NCI-H446 treated with DMSO at 0.1 percent for 48 hours (cell line): ENCODE results near the gene TMEM106A.
"Not testable (repeated sequence)": the region's sequence is repeated elsewhere in the genome, so short reads cannot be mapped to it uniquely, and the experiment has no call there.

Source experiments
- DNase-seq: peaks from one replicate; lab custom pipeline; 2025; lab: John Stamatoyannopoulos, UW

TMEM106A gene, protein sequence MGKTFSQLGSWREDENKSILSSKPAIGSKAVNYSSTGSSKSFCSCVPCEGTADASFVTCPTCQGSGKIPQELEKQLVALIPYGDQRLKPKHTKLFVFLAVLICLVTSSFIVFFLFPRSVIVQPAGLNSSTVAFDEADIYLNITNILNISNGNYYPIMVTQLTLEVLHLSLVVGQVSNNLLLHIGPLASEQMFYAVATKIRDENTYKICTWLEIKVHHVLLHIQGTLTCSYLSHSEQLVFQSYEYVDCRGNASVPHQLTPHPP

DNA sequence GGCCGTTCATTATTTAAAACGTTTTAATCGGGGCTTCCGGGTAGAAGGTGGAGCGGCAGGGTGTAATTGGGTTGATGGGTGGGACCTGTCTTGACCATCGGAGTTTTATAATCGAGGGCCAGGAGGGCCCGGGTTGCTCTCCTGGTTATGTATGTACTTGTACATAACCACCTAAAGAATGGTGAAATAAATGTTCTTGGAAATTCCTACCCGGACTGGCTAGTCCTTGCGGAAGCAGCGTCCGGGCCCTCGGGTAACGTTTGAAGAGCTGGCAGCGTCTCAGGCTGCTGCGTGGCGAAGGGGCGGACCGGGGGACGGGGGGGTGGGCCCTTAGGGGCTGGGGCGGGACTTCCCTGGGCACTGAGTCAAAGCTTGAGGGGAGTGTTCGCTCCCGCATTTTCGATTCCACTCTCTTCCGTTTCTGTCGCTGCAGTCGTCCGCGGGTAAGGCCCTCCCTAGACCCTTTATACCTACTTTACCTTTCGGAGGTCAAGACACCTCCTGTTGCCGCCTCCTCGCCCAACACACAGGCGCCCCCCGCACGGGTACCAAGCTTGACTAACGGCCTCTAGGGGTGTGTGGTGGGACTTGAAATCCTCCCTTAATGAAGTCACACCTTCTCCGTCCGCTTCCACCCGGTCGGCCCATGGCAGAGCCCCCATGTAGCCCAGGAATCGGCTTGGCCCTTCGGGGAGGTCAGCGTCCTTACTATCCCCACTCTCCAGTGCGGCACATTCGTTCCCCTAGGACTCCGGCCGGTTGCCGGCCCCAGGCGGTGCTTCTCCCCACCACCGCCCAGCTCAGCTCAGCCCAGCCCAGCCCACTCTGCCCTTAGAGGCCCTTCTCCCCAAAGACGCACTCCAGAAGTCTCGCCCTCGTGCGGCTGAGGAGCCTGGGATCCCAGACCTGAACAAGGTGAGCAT lies at the start of gene TMEM106A:
TMEM106A (plus strand) TSS at position 396 of the 923 bp plus-strand sequence. CDS start 1,167 bp downstream, outside the sequence.
- no peak for DNase-seq

DNA sequence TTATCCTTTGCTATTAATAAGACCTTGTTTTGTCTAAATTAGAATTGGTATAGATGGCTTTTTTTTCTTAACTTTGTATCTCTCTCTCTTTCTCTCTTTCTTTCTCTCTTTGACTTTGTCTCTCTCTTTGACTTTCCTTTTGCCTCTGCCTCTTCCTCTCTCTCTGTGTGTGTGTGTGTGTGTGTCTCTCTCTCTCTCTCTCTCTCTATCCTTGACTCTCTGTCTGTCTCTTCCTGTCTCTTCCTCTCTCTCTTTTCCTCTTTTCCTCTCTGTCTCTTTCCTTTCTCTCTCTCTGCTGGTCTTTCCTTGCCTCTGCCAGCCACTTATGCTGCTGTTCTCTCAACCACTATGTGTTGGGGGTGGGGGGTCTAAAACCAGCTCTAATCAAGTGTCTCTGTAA lies 45.7 kb upstream of the TMEM106A start:
- DNase-seq, result not testable (repeated sequence)

DNA sequence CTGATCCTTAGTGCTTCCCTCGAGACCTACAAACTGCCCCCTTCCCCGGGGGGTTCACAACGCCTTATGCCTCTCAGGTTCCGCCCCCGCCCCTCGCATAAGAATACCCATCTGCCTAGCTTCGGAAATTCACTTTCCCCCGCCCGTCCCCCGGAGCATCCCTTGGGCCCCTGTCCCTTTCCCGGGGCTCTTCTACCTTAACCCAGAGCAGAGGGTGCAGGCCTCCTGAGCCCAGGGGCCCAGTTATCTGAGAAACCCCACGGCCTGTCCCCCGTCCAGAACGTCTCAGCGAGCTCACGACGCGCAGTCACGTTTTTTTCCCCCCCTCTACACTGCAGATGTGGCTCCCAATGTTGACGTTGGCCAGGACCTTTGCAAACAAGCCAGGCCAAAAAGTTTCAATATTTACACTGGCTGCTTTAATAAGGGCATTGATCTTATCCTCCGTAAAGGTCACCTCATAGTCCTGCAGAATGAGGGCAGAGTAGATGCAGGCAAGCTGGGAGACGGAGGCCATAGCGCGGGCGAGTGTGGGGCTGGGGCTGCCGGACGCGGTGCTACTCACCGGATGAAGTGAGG lies 42.0 kb upstream of the TMEM106A start:
- no peak for DNase-seq

DNA sequence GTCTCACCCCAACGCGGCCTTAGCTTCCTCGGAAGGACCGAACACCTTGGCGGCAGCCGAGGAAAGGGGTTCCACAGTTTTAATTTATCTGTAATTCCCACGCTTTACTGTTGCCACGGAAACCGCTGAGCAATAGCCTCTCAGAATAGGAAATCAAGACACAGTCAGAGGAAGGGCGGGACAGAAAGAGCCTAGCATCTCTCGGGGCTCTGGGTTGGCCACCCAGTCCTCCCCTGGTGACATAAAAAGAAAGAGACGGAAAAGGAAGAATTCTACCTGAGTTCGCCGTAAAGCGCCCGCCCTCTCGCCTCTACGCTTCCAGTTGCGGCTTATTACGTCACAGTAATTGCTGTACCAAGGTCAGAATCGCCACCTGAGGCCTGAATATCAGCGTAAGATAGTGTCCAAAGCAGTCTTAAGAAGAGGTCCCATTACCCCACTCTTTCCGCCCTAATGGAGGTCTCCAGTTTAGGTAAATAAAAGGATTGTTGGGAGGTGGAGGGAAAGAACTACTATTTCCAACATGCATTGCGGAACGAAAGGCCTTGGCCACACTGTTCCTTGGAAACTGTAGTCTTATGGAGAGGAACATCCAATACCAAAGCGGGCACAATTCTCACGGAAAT lies 41.4 kb upstream of the TMEM106A start:
- DNase-seq, result peak; percentile 93

DNA sequence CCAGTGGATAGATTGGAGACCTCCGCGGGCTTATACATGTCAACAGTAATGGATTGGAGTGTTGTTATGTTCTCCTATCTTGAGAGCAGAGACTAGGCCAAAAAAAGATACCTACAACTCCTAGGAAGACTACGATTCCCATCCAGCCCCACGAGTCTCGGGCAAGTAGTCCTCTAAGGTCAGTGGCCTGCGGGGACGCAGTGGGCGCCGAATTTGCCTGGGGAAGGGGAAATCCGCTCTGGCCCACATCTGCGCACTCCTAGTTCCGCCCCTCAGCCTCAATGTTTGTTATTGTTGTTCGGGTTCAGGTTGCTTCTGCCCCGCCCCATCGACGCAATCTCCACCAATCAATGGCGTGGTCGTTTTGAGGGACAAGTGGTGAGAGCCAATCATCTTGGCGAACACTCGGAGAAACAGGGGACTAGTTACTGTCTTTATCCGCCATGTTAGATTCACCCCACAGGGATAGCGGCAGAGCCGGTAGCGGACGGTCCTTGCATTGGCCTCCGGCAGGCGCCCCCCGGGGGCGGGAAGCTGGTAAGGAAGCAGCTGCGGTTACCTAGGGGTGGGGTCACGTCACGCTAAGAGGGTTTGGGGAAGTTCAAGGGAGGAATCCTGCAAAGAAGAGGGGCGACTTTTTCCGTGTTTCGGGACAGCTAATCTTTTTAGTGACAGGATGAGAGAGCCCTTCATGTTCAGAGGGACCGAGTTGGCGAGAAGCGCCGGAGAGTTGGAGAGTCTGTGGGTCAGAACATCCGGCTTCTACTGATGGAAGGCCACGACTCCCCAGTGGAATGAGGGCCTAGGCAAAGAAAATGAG lies 40.7 kb upstream of the TMEM106A start, which contains the start of gene NBR1:
NBR1 (plus strand) TSS at position 449 of the 820 bp plus-strand sequence. CDS start 4,586 bp downstream, outside the sequence.
- peak; percentile 91 for DNase-seq

DNA sequence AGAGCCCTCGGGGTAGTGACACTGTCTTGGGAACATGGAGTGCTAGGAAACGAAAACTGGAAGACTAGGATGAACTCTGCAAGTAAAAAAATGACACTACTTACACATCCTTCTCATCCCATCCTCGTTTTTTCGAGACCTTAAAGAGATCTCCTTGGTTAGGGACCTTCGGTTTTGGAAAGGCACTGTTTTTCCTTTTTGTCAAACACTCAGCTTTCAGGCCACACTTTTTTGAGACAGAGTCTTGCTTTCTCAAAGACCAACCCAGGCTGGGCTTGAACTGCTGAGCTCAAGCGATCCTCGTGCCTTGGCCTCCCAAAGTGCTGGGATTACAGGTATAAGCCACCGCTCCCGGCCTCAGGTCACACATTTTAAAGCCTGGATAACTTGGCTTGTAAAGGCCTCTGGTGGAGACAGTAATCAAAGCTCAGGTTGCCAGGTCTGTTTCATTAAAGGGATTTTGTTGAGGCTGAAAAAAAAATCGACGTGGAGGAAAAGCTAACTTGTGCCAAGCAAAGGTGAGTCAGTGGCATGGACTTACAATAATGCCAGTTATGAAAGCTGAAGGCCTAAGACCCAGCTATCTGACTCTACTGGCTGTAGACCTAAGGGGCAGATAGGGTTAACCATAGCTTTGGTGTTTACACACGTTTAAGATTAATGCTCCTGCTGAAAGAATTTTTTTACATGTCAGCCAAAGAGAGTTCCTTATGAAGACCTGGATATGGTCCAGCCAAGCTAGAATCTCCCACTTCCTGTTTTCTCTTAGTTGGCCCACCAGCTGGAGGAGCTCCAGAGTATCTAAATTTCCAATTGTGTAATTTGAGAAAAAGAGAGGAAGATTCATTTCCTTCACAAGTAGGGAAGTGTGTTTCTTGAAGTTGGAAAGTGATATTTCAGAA lies 39.8 kb upstream of the TMEM106A start:
- DNase-seq, result peak; percentile 29

DNA sequence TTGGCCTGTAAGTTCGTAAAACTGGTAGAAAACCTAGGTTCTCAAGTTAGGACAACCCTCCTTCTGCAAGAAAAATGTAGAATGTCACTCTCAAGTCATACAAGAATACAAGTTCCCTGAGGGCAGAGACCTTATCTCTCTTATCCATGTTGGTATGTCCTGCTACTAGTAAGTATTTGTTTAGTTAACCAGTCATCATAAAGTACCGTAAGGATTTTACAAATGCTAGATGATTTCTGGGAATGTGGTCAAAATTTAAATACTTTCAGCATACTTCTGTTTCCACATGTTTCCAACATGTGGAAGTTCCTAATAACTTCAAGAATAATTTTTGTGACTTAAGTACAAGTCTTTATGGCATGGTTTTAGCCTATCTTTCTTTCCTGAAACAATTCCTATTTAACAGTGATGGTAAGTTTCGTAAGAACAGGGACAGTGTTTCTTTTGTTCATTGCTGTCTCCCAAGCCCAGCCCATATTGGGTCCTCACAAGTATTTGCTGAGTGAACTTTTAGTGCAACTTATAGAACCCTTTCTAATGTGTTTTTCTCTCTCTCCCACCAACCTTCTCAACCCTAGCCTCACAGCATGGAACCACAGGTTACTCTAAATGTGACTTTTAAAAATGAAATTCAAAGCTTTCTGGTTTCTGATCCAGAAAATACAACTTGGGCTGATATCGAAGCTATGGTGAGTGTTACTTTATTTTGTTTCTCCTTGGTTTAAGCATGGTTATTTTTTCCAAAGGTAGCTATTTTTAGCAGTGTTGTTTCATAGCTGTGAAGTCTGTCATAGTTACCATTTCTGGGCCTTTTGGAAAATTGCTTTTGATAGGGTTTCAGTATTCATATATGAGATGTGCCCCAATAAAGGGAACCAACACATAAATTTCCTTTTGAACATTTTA lies 36.2 kb upstream of the TMEM106A start:
- DNase-seq, result no peak

DNA sequence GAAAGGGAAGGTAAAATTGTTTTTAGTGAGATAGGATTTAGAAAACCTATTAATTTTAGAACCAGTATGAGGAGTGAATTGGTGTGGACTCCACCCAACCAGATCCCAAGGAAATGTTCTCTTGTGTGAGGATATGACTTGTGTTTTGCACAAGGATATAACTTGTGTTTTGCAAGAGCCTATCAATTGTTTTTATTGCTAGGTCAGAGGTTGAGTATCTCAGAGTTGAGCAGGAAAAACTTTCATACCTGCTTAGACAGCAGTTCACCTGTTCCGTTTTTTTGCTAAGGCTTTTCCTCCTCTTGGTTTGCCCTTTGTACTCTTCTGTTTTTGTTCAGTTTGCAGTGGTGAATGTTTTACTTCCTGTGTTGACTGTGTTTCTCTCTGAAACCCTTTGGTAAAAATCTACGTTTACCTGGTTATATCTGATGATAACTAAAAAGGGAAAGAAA lies 35.5 kb upstream of the TMEM106A start:
- no peak for DNase-seq

DNA sequence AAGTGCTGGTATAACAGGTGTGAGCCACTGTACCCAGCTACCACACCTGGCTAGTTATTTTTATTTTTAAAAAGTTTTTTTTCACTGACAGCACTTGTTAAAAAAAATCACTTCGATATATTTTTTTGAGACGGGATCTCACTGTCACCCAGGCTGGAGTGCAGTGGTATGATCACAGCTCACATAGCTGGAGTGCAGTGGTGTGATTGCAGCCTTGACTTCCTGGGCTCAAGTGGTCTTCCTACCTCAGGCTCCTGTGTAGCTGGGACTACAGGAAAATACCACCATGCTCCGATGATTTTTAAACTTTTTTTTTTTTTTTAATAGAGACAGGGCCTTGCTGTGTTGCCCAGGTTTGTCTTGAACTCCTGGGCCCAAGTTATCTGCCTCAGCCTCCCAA lies 27.8 kb upstream of the TMEM106A start:
- DNase-seq, result no peak

DNA sequence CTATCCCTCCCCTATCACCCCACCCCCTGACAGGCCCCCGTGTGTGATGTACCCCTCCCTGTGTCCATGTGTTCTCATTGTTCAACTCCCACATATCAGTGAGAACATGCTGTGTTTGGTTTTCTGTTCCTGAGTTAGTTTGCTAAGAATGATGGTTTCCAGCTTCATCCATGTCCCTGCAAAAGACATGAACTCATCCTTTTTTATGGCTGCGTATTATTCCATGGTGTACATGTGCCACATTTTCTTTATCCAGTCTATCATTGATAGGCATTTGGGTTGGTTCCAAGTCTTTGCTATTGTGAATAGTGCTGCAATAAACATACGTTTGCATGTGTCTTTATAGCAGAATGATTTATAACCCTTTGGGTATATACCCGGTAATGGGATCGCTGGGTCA lies 25.0 kb upstream of the TMEM106A start:
- not testable (repeated sequence) for DNase-seq

DNA sequence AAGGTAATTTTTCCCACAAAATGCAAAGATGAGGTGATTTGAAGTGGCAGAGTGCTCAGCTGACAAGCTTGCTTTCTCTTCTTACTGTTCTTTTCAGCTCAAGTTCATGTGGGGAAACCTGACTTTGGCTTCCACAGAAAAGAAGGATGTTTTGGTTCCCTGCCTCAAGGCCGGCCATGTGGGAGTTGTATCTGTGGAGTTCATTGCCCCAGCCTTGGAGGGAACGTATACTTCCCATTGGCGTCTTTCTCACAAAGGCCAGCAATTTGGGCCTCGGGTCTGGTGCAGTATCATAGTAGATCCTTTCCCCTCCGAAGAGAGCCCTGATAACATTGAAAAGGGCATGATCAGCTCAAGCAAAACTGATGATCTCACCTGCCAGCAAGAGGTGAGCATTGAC lies 18.4 kb upstream of the TMEM106A start:
- DNase-seq, result no peak

DNA sequence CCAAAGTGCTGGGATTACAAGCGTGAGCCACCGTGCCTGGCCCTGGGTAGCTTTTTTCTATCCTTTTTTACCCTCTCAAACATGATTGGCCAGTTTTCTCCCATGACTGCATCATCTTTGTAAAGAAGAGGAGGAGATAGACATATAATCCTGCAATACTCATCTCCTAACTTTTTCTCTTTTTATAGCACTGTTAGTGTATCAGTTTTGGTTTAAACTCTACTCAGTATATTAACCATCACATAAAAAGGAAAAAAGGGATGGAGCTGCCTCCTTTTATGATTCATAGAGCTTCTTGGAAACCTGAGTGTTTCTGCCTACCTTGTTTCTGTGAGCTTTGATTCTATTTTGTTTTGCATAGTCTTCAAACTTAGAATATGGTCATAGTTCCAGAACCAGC lies 12.0 kb upstream of the TMEM106A start:
- no peak for DNase-seq

DNA sequence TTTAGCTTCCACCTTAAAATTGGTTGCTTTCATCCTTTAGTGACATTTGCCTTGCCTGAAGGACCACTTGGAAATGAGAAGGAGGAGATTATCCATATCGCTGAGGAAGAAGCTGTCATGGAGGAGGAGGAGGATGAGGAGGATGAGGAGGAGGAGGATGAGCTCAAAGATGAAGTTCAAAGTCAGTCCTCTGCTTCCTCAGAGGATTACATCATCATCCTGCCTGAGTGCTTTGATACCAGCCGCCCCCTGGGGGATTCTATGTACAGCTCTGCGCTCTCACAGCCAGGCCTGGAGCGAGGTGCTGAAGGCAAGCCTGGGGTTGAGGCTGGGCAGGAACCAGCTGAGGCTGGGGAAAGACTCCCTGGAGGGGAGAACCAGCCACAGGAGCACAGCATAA lies 11.5 kb upstream of the TMEM106A start:
- DNase-seq, result no peak

DNA sequence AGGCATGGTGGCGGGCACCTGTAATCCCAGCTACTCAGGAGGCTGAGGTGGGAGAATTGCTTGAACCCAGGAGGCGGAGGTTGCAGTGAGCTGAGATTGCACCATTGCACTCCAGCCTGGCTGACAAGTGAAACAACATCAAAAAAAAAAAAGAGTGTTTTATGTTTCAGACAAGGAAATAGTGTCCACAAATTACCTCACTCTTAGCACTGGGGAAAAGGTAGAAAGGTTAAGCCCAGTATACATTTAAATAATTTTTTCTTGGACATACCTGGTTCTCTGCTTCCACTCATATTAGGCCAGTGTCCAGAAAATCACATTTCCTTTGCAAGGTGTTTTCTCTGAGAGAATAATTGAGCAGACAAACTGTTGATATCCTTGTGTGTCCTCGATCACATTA lies 8.7 kb upstream of the TMEM106A start:
- not testable (repeated sequence) for DNase-seq

DNA sequence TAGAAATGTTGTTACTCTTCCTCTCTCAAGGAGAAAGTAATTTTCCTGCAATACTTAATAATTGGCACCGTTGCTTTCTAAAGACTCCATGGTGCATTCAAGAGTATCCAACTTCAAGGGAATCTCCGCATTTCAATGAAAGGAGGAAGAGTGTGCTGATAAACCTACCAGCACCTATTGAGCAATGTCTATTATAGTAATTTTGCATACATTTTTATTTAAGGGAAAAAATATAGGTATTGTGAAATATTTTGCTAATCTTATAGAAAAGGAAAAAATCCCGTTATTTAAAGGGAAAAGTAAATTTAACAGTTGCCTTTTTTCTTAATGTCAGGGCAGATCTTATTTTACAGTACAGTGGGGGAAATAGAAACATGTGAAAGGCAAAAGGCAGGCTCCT lies 1.1 kb upstream of the TMEM106A start:
- DNase-seq, result no peak

DNA sequence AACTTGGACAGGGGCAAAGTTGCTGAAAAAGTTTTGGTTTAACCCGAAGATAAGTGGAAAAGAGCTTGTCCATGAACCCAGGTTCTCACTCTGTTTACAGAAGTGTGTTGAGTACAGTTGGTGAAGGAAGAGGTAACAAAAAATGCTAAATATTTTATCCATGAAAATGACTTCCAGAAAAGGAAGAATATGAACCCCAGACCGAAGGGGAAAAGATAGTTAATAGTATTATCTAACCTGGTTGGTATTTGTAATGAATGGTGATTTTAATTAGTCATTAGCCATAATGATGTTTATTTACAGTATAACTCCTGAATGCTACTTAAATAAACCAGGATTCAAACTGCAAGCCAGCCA lies 574 bp upstream of the TMEM106A start:
- no peak for DNase-seq

DNA sequence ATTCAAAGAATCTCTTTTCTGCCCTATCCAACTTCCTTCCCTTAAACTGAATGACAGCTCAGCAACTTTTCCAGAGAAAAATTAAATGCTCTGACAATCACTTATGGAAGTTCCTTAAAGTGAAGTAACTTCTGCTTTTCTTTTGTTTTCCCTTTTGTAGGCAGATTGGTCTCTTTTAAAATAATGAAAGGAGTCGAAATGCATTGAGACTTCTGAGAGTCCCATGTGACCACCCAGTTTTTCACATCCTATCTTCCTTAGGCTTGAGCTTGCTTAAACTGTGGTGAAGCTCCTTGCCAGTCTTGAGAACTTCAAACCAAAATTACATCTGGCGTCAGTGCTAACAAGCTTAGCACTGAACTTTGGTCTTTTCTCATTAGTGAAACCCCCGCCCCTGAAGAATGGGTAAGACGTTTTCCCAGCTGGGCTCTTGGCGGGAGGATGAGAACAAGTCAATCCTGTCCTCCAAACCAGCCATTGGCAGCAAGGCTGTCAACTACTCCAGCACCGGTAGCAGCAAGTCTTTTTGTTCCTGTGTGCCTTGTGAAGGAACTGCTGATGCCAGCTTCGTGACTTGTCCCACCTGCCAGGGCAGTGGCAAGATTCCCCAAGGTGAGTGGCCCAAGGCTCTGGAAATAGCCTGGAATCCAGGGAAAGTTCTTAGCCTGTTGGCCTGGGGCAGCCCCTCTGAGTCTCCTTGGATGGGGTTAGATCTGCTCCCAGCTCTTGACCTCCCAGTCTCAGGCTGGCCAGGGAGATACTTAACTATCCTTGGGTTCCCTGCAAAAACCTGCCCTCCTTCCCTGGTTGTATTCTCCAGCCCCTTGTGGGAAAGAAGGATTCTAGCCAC lies 1.2 kb downstream of the TMEM106A start:
- DNase-seq, result no peak

DNA sequence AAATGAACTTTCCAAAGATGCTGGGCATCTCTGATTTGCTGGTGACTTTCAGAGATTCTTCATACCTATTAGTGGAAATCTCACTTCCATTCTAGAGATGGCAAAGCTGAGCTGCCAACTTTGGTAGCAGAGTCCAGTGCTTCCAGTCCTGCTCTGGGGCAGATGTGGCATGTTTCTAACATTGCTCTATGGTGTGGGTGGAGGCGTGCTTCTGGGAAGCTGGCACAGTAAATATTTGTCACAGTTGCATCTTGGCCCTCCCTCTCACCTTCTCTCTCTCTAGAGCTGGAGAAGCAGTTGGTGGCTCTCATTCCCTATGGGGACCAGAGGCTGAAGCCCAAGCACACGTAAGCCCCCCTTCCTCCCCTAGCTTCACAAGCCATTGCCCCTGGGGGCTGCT lies 1.9 kb downstream of the TMEM106A start:
- DNase-seq, result no peak
